Stomach (tissue), 9 donors: ENCODE data around the gene EPHX1. TPM values are rescaled to one million over a fixed set of nuclear protein-coding genes. Genes with fewer than 3 reads are reported as not detected.
"Not testable (repeated sequence)": the region's sequence is repeated elsewhere in the genome, so short reads cannot be mapped to it uniquely, and the experiment has no call there.

Experiments
- DNase-seq, 2 donors: peaks; one replicate each; pipeline versions ENCODE4 v3.0.0 to v3.0.0-alpha.2; 2013 to 2019
- H3K27ac ChIP-seq, 5 donors: fragments of 200-600 bp in 4 of 5; sonication (generic) in 4 of 5; one replicate each; pipeline ENCODE4 v1.5.1; 2013 to 2019; ENCODE audit warnings: mild to moderate bottlenecking in 1 of 5, moderate library complexity in 1 of 5
- H3K27me3 ChIP-seq, 3 donors: fragments of 200-600 bp; sonication (generic); one replicate each; pipeline ENCODE4 v1.5.1; 2017 to 2019; ENCODE audit warnings: mixed run types in 1 of 3
- H3K36me3 ChIP-seq, 4 donors: fragments of 200-600 bp; sonication (generic); 1 replicate in 3 of 4; 2 replicates in 1 of 4; pipeline ENCODE4 v1.5.1; 2016 to 2019
- H3K4me1 ChIP-seq, 4 donors: fragments of 200-600 bp; sonication (generic); one replicate each; pipeline ENCODE4 v1.5.1; 2016 to 2019
- H3K4me3 ChIP-seq, 4 donors: fragments of 200-600 bp; sonication (generic) in 3 of 4; one replicate each; pipeline ENCODE4 v1.5.1; 2016 to 2019; ENCODE audit warnings: mild to moderate bottlenecking in 1 of 4
- H3K9me3 ChIP-seq, 4 donors: fragments of 200-600 bp; sonication (generic); one replicate each; pipeline ENCODE4 v1.5.1; 2016 to 2019
- CTCF ChIP-seq, 7 experiments: fragments of 450-650 bp in 4 of 7; fragments of 200-600 bp in 3 of 7; sonication (generic) in 3 of 7; IDR thresholded peaks; one replicate each; pipeline ENCODE4 v1.5.1; 2016 to 2019; ENCODE audit warnings: antibody characterized with exemption in 7 of 7, control low read depth in 2 of 7, mild to moderate bottlenecking in 1 of 7
- EP300 ChIP-seq: sonication (generic); formaldehyde crosslinking; IDR thresholded peaks from one replicate; pipeline ENCODE4 v1.6.1; 2017; ENCODE audit warnings: antibody characterized with exemption
- POLR2A ChIP-seq, 4 donors: fragments of 450-650 bp; IDR thresholded peaks; one replicate each; pipeline ENCODE4 v1.6.1; 2016; ENCODE audit warnings: antibody characterized with exemption in 4 of 4, control low read depth in 2 of 4, mild to moderate bottlenecking in 1 of 4, moderate library complexity in 1 of 4
- POLR2AphosphoS5 ChIP-seq, 3 donors: sonication (generic); formaldehyde crosslinking; IDR thresholded peaks; one replicate each; pipeline ENCODE4 v1.6.1; 2016; ENCODE audit warnings: antibody characterized with exemption in 3 of 3
- WGBS, 5 donors: extraction: QIAGEN DNeasy Blood & Tissue Kit in 3 of 5; methylation state at CpG; one replicate each; pipeline versions ENCODE4 v1.1.5 to v1.1.7; 2013 to 2018; 5-methylcytosine and 5-hydroxymethylcytosine counted together
- intact Hi-C: fragments of 100-400 bp; cut with DNase I; formaldehyde crosslinking; loops from one replicate; pipeline ENCODE4 v1.15.1; 2023; ENCODE audit warnings: low total_unique reads
- polyA plus RNA-seq, 3 donors: library from polyadenylated mRNA; stranded (reverse); fragments of 200-250 nt; gene quantifications; one replicate each; pipeline ENCODE4 v1.2.3, GENCODE V29; 2013
- total RNA-seq, 5 donors: library from RNA; depleted of rRNA; stranded (reverse); fragments of >200 nt; gene quantifications; one replicate each; pipeline versions ENCODE4 v1.1.0 to v1.2.3, GENCODE V29; 2014 to 2016
- donor health status: healthy with polysubstance abuse.
- donor health status: Bipolar disorder and iron deficiency.
- donor health status: healthy.

EPHX1 gene
- total and polyA plus RNA-seq, 8 donors, result 13.0 to 94.6 (median 40.5) TPM

- WGBS, 5 donors, result 90 to 95% (median 94%) methylated on average over 5 of the region's 5 CpGs
- Histone ChIP-seq H3K9me3 (no peaks in the 10 kb centered on the region), H3K36me3 (peaks cover 8 to 28% (median 22%) of the 10 kb centered on the region in 4 donors), H3K27ac (peak overlapping the region in 1 of 5 donors; percentile 93), H3K4me3 (peak overlapping the region in 2 of 4 donors; percentile 70 to 78), H3K4me1 (peaks cover 17 to 78% (median 56%) of the 10 kb centered on the region in 4 donors), H3K27me3 (no peaks in the 10 kb centered on the region)
- intact Hi-C loops, result loop anchor here (10.0 kb wide), 2 partner anchors 85 to 135 kb away; no protein-coding TSS in a partner anchor
- no peak for DNase-seq
- TF ChIP-seq POLR2AphosphoS5 (IDR thresholded peaks at IDR 0.05) (no peak), EP300 (no peak), POLR2A (IDR thresholded peaks at IDR 0.05) (no peak), CTCF (IDR thresholded peaks at IDR 0.05) (no peak)
Observed at GRCh38 chr1:225780134-225780533, 29.8 kb upstream of the EPHX1 start.

- Histone ChIP-seq H3K4me1 (peaks cover 17 to 74% (median 53%) of the 10 kb centered on the region in 4 donors), H3K27ac (no peak overlapping the region), H3K27me3 (no peaks in the 10 kb centered on the region), H3K4me3 (peak overlapping the region in 1 of 4 donors; percentile 70), H3K36me3 (peaks cover 13 to 33% (median 27%) of the 10 kb centered on the region in 4 donors), H3K9me3 (no peaks in the 10 kb centered on the region)
- DNase-seq, result no peak
- intact Hi-C loops, result loop anchor here (10.0 kb wide), 2 partner anchors 84 to 134 kb away; no protein-coding TSS in a partner anchor
- WGBS, 5 donors, result 93 to 100% (median 95%) methylated on average over 1 of the region's 1 CpG
- TF ChIP-seq EP300, result no peak
- TF ChIP-seq CTCF (IDR thresholded peaks at IDR 0.05), result no peak
- TF ChIP-seq POLR2AphosphoS5 (IDR thresholded peaks at IDR 0.05), result no peak
Observed at GRCh38 chr1:225780630-225781029, 29.3 kb upstream of the EPHX1 start.

GRCh38 chr1:225789142-225789541 lies 20.8 kb upstream of the EPHX1 start:
- not testable (repeated sequence) for H3K27me3 ChIP-seq, DNase-seq, H3K4me1 ChIP-seq, H3K9me3 ChIP-seq, H3K27ac ChIP-seq, H3K4me3 ChIP-seq
- intact Hi-C loops, result loop anchor here (10.0 kb wide), 2 partner anchors 76 to 126 kb away; no protein-coding TSS in a partner anchor
- WGBS, 5 donors, result 73 to 98% (median 82%) methylated on average over 2 to 3 of the region's 3 CpGs
- peaks cover 53 to 86% (median 73%) of the 10 kb centered on the region in 4 donors for H3K36me3 ChIP-seq

GRCh38 chr1:225794954-225795353 lies 15.0 kb upstream of the EPHX1 start:
- DNase-seq, result no peak
- Histone ChIP-seq H3K9me3 (peaks cover 0 to 5% (median 0%) of the 10 kb centered on the region in 4 donors), H3K4me1 (no peaks in the 10 kb centered on the region), H3K27ac (no peak overlapping the region), H3K4me3 (no peak overlapping the region), H3K36me3 (peaks cover 7 to 35% (median 29%) of the 10 kb centered on the region in 4 donors), H3K27me3 (no peaks in the 10 kb centered on the region)
- intact Hi-C loops, result no loop called here
- TF ChIP-seq POLR2A (IDR thresholded peaks at IDR 0.05), result no peak
- TF ChIP-seq CTCF (IDR thresholded peaks at IDR 0.05), result no peak
- TF ChIP-seq POLR2AphosphoS5 (IDR thresholded peaks at IDR 0.05), result no peak
- WGBS, 5 donors, result 95 to 99% (median 97%) methylated on average over 4 of the region's 4 CpGs

GRCh38 chr1:225796097-225796496 lies 13.8 kb upstream of the EPHX1 start:
- DNase-seq, H3K27ac ChIP-seq, intact Hi-C loops, H3K4me3 ChIP-seq, H3K9me3 ChIP-seq, H3K4me1 ChIP-seq, H3K27me3 ChIP-seq: not testable (repeated sequence)
- peaks cover 3 to 24% (median 21%) of the 10 kb centered on the region in 4 donors for H3K36me3 ChIP-seq
- WGBS, 5 donors, result 96 to 99% (median 97%) methylated on average over 13 to 18 of the region's 18 CpGs

- H3K27ac ChIP-seq, DNase-seq, H3K4me3 ChIP-seq, H3K9me3 ChIP-seq, H3K4me1 ChIP-seq, H3K36me3 ChIP-seq, intact Hi-C loops, H3K27me3 ChIP-seq: not testable (repeated sequence)
- WGBS, 5 donors, result 88 to 98% (median 92%) methylated on average over 6 to 7 of the region's 7 CpGs
Observed at GRCh38 chr1:225801146-225801545, 8.8 kb upstream of the EPHX1 start.
